SK-N-SH (cell line): Measurements from ENCODE around the gene S100Z.

Experiments
- CTCF ChIP-seq: fragments of 200-600 bp; sonication (generic); IDR thresholded peaks from 2 replicates; pipeline ENCODE4 v1.6.1; 2017; ENCODE audit warnings: antibody characterized with exemption, mild to moderate bottlenecking, moderate library complexity
- EP300 ChIP-seq, 2 experiments: IDR thresholded peaks; 2 replicates each; pipeline versions ENCODE4 v1.4.0 to v1.6.1; 2012; ENCODE audit warnings: borderline replicate concordance in 1 of 2, low read depth in 1 of 2, low read length in 1 of 2
- FOXM1 ChIP-seq: IDR thresholded peaks from 2 replicates; pipeline ENCODE4 v1.4.0; 2012; ENCODE audit warnings: low read depth, mild to moderate bottlenecking
- GABPA ChIP-seq: IDR thresholded peaks from 2 replicates; pipeline ENCODE4 v1.4.0; 2012; ENCODE audit warnings: low read depth, mild to moderate bottlenecking
- MXI1 ChIP-seq: IDR thresholded peaks from 2 replicates; pipeline ENCODE4 v1.6.1; 2012; ENCODE audit warnings: mild to moderate bottlenecking, low read depth, low read length, improper control_type of control experiment
- RCOR1 ChIP-seq: fragments of 150-350 bp; IDR thresholded peaks from 2 replicates; pipeline ENCODE4 v1.6.1; 2017; ENCODE audit warnings: antibody characterized with exemption, low read length
- TCF12 ChIP-seq: IDR thresholded peaks from 2 replicates; pipeline ENCODE4 v1.4.0; 2012

- TF ChIP-seq RCOR1 (no peak), CTCF (no peak), TCF12 (no peak), EP300 (IDR thresholded peaks at IDR 0.05; ENCODE audit: borderline replicate concordance in 1 of 2, low read depth in 1 of 2, low read length in 1 of 2) (no peak), MXI1 (no peak), FOXM1 (no peak), GABPA (no peak)
Measured at GRCh38 chr5:76908166-76908565, 58.4 kb downstream of the S100Z start.
